ENCODE data around the gene SUN3. TPM values are rescaled to one million over a fixed set of nuclear protein-coding genes. Genes with fewer than 3 reads are reported as not detected.

SUN3 gene
- polyA plus RNA-seq, 1 experiment: not detected

- peaks cover 30% of the 10 kb centered on the region for H3K36me3 ChIP-seq (ENCODE audit: control insufficient read depth, insufficient read depth, low read length)
- no peaks in the 10 kb centered on the region for H3K27me3 ChIP-seq (ENCODE audit: control insufficient read depth, insufficient read depth, low read length)
- no peak for DNase-seq (ENCODE audit: low read depth)
- TF ChIP-seq, protein P1, sequence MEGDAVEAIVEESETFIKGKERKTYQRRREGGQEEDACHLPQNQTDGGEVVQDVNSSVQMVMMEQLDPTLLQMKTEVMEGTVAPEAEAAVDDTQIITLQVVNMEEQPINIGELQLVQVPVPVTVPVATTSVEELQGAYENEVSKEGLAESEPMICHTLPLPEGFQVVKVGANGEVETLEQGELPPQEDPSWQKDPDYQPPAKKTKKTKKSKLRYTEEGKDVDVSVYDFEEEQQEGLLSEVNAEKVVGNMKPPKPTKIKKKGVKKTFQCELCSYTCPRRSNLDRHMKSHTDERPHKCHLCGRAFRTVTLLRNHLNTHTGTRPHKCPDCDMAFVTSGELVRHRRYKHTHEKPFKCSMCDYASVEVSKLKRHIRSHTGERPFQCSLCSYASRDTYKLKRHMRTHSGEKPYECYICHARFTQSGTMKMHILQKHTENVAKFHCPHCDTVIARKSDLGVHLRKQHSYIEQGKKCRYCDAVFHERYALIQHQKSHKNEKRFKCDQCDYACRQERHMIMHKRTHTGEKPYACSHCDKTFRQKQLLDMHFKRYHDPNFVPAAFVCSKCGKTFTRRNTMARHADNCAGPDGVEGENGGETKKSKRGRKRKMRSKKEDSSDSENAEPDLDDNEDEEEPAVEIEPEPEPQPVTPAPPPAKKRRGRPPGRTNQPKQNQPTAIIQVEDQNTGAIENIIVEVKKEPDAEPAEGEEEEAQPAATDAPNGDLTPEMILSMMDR (IDR thresholded peaks at IDR 0.05; ENCODE audit: insufficient read depth, low read depth, low read length): no peak
- H3K4me3 ChIP-seq (ENCODE audit: low read depth, low read length): no peak overlapping the region
- POLR2A ChIA-PET: no interaction called here
- CTCF ChIA-PET: interaction anchor here (1.1 to 9.6 kb wide), 3 partner anchors 13 to 145 kb away, joined by 3 to 59 read pairs (median 6); no protein-coding TSS in a partner anchor
Observed at GRCh38 chr7:47965456-47965855, 63.5 kb downstream of the SUN3 start.

DNA sequence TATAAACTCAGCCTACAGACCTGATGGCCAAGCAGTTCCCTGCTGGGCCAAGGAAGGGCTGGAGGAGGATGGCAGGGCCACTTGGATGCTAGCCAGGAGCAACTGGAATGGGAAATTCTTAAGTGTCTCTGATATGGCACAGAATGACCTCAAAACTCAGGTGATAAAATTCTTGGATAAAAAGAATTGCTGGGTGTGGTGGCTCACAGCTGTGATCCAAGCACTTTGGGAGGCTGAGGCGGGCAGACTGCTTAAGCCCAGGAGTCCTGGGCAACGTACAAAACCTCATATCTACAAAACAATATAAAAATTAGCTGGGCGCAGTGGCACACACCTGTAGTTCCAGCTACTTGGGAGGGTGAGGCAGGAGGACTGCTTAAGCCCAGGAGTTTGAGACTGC, 66.6 kb downstream of the SUN3 start:
- POLR2A ChIA-PET: no interaction called here
- TF ChIP-seq, protein P1 (IDR thresholded peaks at IDR 0.05; ENCODE audit: insufficient read depth, low read depth, low read length): no peak
- Histone ChIP-seq H3K27me3 (ENCODE audit: control insufficient read depth, insufficient read depth, low read length) (no peaks in the 10 kb centered on the region), H3K4me3 (ENCODE audit: low read depth, low read length) (no peak overlapping the region), H3K36me3 (ENCODE audit: control insufficient read depth, insufficient read depth, low read length) (peaks cover 28% of the 10 kb centered on the region)
- CTCF ChIA-PET: interaction anchor here (0.9 to 9.6 kb wide), 3 partner anchors 17 to 193 kb away, joined by 4 to 59 read pairs (median 4); no protein-coding TSS in a partner anchor
- DNase-seq (ENCODE audit: low read depth): no peak

DNA sequence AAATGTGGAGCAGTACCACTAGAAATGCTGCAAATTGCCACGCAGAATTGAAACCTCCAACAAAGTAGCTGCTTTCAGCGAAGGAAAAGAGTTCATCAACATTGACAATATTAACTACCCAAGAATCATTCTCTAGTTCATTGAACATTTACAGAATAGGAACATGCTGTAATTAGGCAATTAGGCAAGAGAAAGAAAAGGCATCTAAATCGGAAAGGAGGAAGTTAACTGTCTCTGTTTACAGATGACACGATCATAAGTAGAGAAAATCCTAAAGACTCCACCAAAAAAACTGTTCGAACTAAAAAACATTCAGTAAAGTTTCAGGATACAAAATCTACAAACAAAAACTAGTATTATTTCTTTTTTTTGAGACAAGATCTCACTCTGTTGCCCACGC, 71.8 kb downstream of the SUN3 start:
- CTCF ChIA-PET: interaction anchor here (0.8 to 2.5 kb wide), 5 partner anchors 12 to 198 kb away, joined by 3 to 16 read pairs (median 4); no protein-coding TSS in a partner anchor

DNA sequence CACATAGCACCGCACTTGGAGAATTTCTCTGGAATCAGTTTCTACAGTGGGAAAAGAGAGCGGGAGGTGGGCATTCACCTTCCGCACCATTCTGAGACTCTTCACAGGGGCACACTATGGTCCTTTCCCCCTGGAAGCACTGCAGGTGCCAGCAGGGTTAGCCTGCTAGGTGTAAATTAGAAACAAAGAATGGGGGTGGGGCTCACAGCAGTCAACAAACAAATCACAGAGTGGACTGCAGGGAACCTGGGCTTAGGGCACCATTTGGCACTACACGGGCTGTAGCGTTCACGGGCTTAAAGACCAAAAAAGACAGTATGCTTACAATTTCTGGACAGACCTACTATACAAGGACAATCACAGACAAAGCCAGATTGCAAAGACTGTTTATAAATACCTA, 72.7 kb downstream of the SUN3 start:
- 0 out of 2 replicates have a peak, but pooled peaks cover 1% of the 10 kb centered on the region for H3K36me3 ChIP-seq (ENCODE audit: control insufficient read depth, insufficient read depth, low read length)
- ChIA-PET CTCF (interaction anchor here (2.0 to 2.5 kb wide), 2 partner anchors 11 to 154 kb away, joined by 6 to 16 read pairs; no protein-coding TSS in a partner anchor), POLR2A (no interaction called here)
- no peak for DNase-seq (ENCODE audit: low read depth)
- no peaks in the 10 kb centered on the region for H3K27me3 ChIP-seq (ENCODE audit: control insufficient read depth, insufficient read depth, low read length)
- no peak overlapping the region for H3K4me3 ChIP-seq (ENCODE audit: low read depth, low read length)
- TF ChIP-seq, protein P1 (IDR thresholded peaks at IDR 0.05; ENCODE audit: insufficient read depth, low read depth, low read length): no peak

More for the DNA sequence above, 71.8 kb downstream of the SUN3 start:
- H3K27me3 ChIP-seq (ENCODE audit: control insufficient read depth, insufficient read depth, low read length): no peaks in the 10 kb centered on the region
- DNase-seq (ENCODE audit: low read depth): no peak
- H3K4me3 ChIP-seq (ENCODE audit: low read depth, low read length): no peak overlapping the region
- TF ChIP-seq, protein P1 (IDR thresholded peaks at IDR 0.05; ENCODE audit: insufficient read depth, low read depth, low read length): no peak
- POLR2A ChIA-PET: no interaction called here
- H3K36me3 ChIP-seq (ENCODE audit: control insufficient read depth, insufficient read depth, low read length): 0 out of 2 replicates have a peak, but pooled peaks cover 3% of the 10 kb centered on the region

DNA sequence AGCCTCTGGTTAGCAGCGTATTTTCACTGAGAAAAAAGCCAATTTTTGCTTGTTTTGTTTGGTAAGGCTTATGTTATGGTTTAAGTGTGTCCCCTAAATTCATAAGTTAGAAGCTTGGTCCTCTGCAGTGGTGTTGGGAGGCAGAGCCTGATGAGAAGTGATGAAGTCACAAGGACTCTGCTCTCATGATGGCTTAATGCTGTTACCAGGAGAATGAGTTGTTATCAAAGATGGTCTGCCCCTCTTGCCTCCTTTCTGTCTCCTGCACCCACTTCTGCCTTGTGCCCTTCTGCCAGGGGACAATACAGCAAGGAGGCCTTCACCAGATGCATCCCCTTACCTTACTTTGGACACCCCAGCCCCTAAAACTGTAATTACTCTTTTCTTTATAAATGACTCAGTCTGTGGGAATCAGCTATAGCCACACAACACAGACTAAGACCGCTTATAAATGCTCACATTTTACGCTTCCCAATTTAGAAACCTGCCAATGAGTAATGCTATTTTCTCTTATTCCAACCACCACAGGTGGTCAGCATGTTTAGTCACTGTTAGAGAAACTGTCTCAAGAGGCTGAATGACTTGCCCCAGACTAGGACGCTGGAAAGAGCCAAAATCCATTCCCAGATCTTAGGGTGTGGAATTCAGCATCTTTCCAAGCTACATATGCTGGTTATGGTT, 74.5 kb downstream of the SUN3 start:
- TF ChIP-seq, protein P1 (IDR thresholded peaks at IDR 0.05; ENCODE audit: insufficient read depth, low read depth, low read length): no peak
- H3K27me3 ChIP-seq (ENCODE audit: control insufficient read depth, insufficient read depth, low read length): no peaks in the 10 kb centered on the region
- CTCF ChIA-PET: interaction anchor here (0.8 to 2.4 kb wide), 4 partner anchors 9 to 201 kb away, joined by 3 to 18 read pairs (median 4); no protein-coding TSS in a partner anchor
- no peak for DNase-seq (ENCODE audit: low read depth)
- POLR2A ChIA-PET: no interaction called here
- H3K4me3 ChIP-seq (ENCODE audit: low read depth, low read length): no peak overlapping the region
- 0 out of 2 replicates have a peak, but pooled peaks cover 1% of the 10 kb centered on the region for H3K36me3 ChIP-seq (ENCODE audit: control insufficient read depth, insufficient read depth, low read length)

All from BJ (cell line).